Body of pancreas (tissue), 4 donors: ENCODE data around the gene RHBG.

ENCODE experiments used
- CTCF ChIP-seq, 7 experiments: fragments of 450-650 bp in 4 of 7; fragments of 200-600 bp in 3 of 7; sonication (generic) in 3 of 7; IDR thresholded peaks; one replicate each; pipeline ENCODE4 v1.5.1; 2016 to 2019; ENCODE audit warnings: antibody characterized with exemption in 7 of 7
- POLR2A ChIP-seq, 3 donors: fragments of 450-650 bp; IDR thresholded peaks; one replicate each; pipeline ENCODE4 v1.6.1; 2016; ENCODE audit warnings: antibody characterized with exemption in 3 of 3, mild to moderate bottlenecking in 2 of 3

DNA sequence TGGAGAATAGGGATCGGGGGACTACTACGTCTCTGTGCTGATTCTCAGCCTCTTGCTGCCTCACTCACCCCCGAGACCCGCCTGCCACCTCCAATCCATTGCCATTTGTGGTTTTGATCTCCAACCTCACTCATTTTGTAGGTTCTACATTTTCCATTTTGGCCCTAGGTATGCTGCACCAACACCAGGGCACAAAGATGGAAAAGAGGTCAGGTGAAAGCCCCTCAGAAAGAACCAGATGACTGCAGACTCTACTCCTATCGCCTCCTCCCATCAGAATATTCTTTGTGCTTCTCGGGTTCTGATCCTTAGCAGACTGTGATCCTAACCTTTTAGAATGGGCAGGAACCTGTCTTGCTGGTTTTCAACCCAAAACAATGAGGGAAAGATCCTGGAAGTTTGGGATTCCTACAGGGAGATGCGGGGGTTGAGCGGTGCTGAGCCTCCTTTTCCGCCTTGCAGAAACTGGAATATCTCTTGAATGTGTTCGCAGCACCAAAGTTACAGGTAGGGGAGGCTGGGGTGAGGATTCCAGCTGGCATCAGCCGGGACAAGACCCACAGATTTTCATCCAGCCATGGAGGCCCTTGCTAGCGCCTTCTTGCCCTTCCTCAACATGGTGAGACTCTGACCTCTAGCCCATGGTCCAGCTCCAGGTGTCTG, 53.1 kb downstream of the RHBG start:
- TF ChIP-seq CTCF (IDR thresholded peaks at IDR 0.05) (no peak), POLR2A (IDR thresholded peaks at IDR 0.05) (no peak)
